ENCODE measurements around the gene STIMATE. TPM values are rescaled to one million over a fixed set of nuclear protein-coding genes. Genes with fewer than 3 reads are reported as not detected.
A peak's percentile ranks its signal among the peaks of the same experiment; 100 is the strongest.

Gene STIMATE
- total RNA-seq, 2 donors from 2014 or later = 20.3 to 23.7 TPM

DNA sequence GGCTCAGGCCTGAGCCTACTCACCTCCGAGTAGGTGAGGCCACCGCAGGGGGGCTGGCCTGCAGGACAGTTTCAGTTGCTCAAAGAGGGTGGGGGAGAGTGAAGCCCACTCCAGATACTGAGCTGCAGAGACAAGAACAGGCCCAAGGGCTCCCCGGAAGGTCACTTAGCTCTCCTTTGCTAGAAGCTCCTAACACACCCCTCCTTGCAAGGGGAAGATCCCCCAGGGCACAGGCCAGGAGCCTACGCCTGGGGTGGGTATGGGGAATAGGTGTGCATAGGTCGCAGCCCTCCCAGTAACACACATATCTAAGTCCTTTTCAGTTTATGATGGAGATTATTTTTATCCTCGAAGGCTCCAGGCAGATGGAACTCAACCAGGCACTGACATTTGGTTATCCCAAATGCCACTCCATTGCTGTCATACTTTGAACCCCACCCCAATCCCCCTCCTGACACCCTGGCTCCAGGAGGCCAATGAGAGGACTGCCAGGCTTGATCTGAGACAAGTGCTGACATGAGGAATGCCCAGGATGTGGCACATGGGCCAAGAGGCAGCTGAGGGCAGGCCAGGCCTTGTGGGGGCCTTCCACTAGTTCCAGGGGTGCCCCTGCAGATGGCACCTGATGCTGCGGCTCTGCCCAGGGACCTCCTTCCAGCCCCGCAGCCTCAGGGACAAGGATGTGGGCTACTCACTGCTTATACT is 61.4 kb downstream of the STIMATE start:
- Histone ChIP-seq H3K4me1 (ENCODE audit: control insufficient read depth, insufficient read depth, low read length) (peaks cover 10% of the 10 kb centered on the region), H3K9me3 (ENCODE audit: control insufficient read depth, low read length) (no peaks in the 10 kb centered on the region), H3K9ac (ENCODE audit: extremely low read depth, low read length, poor library complexity, severe bottlenecking) (peak overlapping the region; percentile 15), H3K4me3 (ENCODE audit: low read length) (no peak overlapping the region), H3K27ac (ENCODE audit: low read depth, low read length) (peak overlapping the region; percentile 95), H3K36me3 (ENCODE audit: control insufficient read depth, insufficient read depth, low read length) (no peaks in the 10 kb centered on the region), H3K27me3 (ENCODE audit: control insufficient read depth, insufficient read depth, low read length, poor library complexity, severe bottlenecking) (no peaks in the 10 kb centered on the region)
- no peak for DNase-seq
- 79 to 89% methylated on average over 4 to 6 of the region's 8 CpGs for WGBS, 2 experiments (ENCODE audit: insufficient coverage in 1 of 2, insufficient read length in 1 of 2)
- TF ChIP-seq, protein P1, sequence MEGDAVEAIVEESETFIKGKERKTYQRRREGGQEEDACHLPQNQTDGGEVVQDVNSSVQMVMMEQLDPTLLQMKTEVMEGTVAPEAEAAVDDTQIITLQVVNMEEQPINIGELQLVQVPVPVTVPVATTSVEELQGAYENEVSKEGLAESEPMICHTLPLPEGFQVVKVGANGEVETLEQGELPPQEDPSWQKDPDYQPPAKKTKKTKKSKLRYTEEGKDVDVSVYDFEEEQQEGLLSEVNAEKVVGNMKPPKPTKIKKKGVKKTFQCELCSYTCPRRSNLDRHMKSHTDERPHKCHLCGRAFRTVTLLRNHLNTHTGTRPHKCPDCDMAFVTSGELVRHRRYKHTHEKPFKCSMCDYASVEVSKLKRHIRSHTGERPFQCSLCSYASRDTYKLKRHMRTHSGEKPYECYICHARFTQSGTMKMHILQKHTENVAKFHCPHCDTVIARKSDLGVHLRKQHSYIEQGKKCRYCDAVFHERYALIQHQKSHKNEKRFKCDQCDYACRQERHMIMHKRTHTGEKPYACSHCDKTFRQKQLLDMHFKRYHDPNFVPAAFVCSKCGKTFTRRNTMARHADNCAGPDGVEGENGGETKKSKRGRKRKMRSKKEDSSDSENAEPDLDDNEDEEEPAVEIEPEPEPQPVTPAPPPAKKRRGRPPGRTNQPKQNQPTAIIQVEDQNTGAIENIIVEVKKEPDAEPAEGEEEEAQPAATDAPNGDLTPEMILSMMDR (conservative IDR thresholded peaks at IDR 0.05) = no peak
- Mint-ChIP-seq H3K36me3 (ENCODE audit: low read depth) (peaks cover 4% of the 10 kb centered on the region), H3K9me3 (no peaks in the 10 kb centered on the region), H3K27ac (peak overlapping the region; percentile 91), H3K4me3 (no peak overlapping the region), H3K27me3 (ENCODE audit: insufficient read depth) (no peaks in the 10 kb centered on the region), H3K4me1 (peaks cover 19% of the 10 kb centered on the region)

DNA sequence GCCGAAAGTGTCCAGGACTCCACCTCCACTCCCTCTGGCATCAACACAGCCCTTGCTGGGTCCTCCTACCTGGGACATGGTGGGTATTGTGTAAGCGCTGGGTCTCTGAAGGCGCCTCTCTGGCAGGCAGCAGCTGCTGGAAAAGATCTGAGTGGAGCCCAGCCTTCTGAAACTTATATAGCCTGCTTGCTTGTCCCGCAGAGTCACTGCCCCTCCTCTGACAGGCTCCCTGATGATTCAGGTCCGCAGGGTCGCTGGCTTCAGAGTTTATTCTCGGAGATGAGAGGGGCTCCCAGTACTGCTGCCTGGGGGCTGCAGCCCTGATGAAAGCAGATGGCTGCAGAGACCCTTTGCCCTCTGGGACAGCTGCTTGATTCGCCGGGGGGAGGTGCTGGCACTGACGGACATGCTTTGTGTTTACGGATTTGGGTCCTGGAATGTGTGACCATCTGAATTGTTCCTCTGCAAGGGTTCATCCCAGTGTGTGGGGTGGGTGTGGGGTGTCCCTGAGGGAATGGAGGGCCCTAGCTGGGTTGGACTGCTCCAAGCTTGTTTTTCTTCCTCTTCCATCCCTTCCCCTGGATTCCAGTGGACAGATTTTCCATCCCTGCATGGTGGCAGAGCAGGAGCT is 62.4 kb downstream of the STIMATE start, which contains the start of gene MUSTN1:
TSS of gene MUSTN1 (minus strand) at position 149 of the 631 bp plus-strand sequence. CDS start at position 78, 71 bp downstream.
- H3K4me3 Mint-ChIP-seq = peak within 1 kb of the TSS; percentile 35
- peaks cover 4% of the 10 kb centered on the region for H3K36me3 Mint-ChIP-seq (ENCODE audit: low read depth)
- H3K36me3 ChIP-seq (ENCODE audit: control insufficient read depth, insufficient read depth, low read length) = no peaks in the 10 kb centered on the region
- DNase-seq = peak; percentile 59
- 25 to 68% methylated on average over 3 to 11 of the region's 11 CpGs for WGBS, 2 experiments (ENCODE audit: insufficient coverage in 1 of 2, insufficient read length in 1 of 2)
- H3K27ac Mint-ChIP-seq = peak within 1 kb of the TSS; percentile 91
- no peaks in the 10 kb centered on the region for H3K27me3 ChIP-seq (ENCODE audit: control insufficient read depth, insufficient read depth, low read length, poor library complexity, severe bottlenecking)
- no peaks in the 10 kb centered on the region for H3K9me3 Mint-ChIP-seq
- peak within 1 kb of the TSS; percentile 95 for H3K27ac ChIP-seq (ENCODE audit: low read depth, low read length)
- no peaks in the 10 kb centered on the region for H3K27me3 Mint-ChIP-seq (ENCODE audit: insufficient read depth)
- peak within 1 kb of the TSS; percentile 20 for H3K9ac ChIP-seq (ENCODE audit: extremely low read depth, low read length, poor library complexity, severe bottlenecking)
- peaks cover 29% of the 10 kb centered on the region for H3K4me1 Mint-ChIP-seq
- no peaks in the 10 kb centered on the region for H3K9me3 ChIP-seq (ENCODE audit: control insufficient read depth, low read length)
- TF ChIP-seq, protein P1 (conservative IDR thresholded peaks at IDR 0.05) = no peak
- H3K4me1 ChIP-seq (ENCODE audit: control insufficient read depth, insufficient read depth, low read length) = peaks cover 10% of the 10 kb centered on the region
- no peak within 1 kb of the TSS for H3K4me3 ChIP-seq (ENCODE audit: low read length)

DNA sequence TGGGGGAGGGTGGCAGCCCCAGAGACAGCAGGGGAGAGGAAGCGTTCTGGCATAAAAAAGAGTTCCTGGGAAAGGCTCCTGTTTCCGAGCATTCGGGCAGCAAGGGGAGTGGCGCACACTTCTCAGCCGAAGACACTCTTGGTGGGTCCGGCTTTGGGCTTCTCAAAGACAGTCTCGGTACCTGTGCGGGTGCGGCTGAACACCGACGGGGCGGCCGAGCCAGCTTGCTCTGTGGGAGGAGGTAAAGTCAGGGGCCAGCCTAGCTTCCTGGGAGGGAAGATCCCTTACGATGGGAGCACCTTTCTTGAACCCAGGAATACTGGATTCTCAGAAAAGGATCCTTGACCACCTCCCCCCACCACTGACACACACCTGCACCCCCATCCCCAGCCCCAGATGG is 64.1 kb downstream of the STIMATE start:
- H3K4me1 ChIP-seq (ENCODE audit: control insufficient read depth, insufficient read depth, low read length) = peaks cover 4% of the 10 kb centered on the region
- H3K4me3 ChIP-seq (ENCODE audit: low read length) = no peak overlapping the region
- no peaks in the 10 kb centered on the region for H3K27me3 ChIP-seq (ENCODE audit: control insufficient read depth, insufficient read depth, low read length, poor library complexity, severe bottlenecking)
- WGBS, 2 experiments (ENCODE audit: insufficient coverage in 1 of 2, insufficient read length in 1 of 2) = 93 to 95% methylated on average over 8 to 14 of the region's 14 CpGs
- Mint-ChIP-seq H3K4me1 (peaks cover 24% of the 10 kb centered on the region), H3K36me3 (ENCODE audit: low read depth) (peaks cover 2% of the 10 kb centered on the region), H3K27ac (no peak overlapping the region), H3K9me3 (no peaks in the 10 kb centered on the region), H3K4me3 (no peak overlapping the region), H3K27me3 (ENCODE audit: insufficient read depth) (no peaks in the 10 kb centered on the region)
- H3K9ac ChIP-seq (ENCODE audit: extremely low read depth, low read length, poor library complexity, severe bottlenecking) = no peak overlapping the region
- no peak overlapping the region for H3K27ac ChIP-seq (ENCODE audit: low read depth, low read length)
- DNase-seq = no peak
- no peaks in the 10 kb centered on the region for H3K9me3 ChIP-seq (ENCODE audit: control insufficient read depth, low read length)
- TF ChIP-seq, protein P1 (conservative IDR thresholded peaks at IDR 0.05) = no peak
- H3K36me3 ChIP-seq (ENCODE audit: control insufficient read depth, insufficient read depth, low read length) = no peaks in the 10 kb centered on the region
